Lung (tissue), 12 donors: ENCODE results near the gene MAGI3. TPM values are rescaled to one million over a fixed set of nuclear protein-coding genes. Genes with fewer than 3 reads are reported as not detected.

Source experiments
- ATAC-seq: fragments of 200-7000 bp; cut with Tn5 transposase; one replicate; pipeline ENCODE4 v1.9.1; 2020; ENCODE audit warnings: moderate number of reproducible peaks; ENCODE audit not compliant: insufficient read depth, low FRiP score
- DNase-seq, 3 donors: peaks; one replicate each; pipeline ENCODE4 v3.0.0-alpha.2; 2013 to 2017
- H3K27ac ChIP-seq, 2 donors: one replicate each; pipeline ENCODE4 v1.5.1; 2013; ENCODE audit warnings: mild to moderate bottlenecking in 2 of 2, moderate library complexity in 2 of 2, control low read depth in 1 of 2, inconsistent platforms in 1 of 2, low read depth in 1 of 2, low read length in 1 of 2
- H3K27me3 ChIP-seq, 3 donors: one replicate each; pipeline ENCODE4 v1.5.1; 2013; ENCODE audit warnings: low read length in 2 of 3; ENCODE audit not compliant: control insufficient read depth in 3 of 3, insufficient read depth in 3 of 3
- H3K36me3 ChIP-seq, 4 donors: one replicate each; pipeline ENCODE4 v1.5.1; 2013; ENCODE audit warnings: low read length in 4 of 4, mild to moderate bottlenecking in 1 of 4, moderate library complexity in 1 of 4; ENCODE audit not compliant: control insufficient read depth in 4 of 4, insufficient read depth in 4 of 4
- H3K4me1 ChIP-seq, 5 donors: one replicate each; pipeline ENCODE4 v1.5.1; 2013; ENCODE audit warnings: low read length in 5 of 5, mild to moderate bottlenecking in 2 of 5, moderate library complexity in 1 of 5; ENCODE audit not compliant: control insufficient read depth in 5 of 5, insufficient read depth in 5 of 5
- H3K4me3 ChIP-seq: one replicate; pipeline ENCODE4 v1.5.1; 2013; ENCODE audit warnings: mild to moderate bottlenecking, control low read depth, moderate library complexity
- H3K9ac ChIP-seq, 2 donors: one replicate each; pipeline ENCODE4 v1.5.1; 2013; ENCODE audit warnings: low read length in 2 of 2, control low read depth in 1 of 2; ENCODE audit not compliant: insufficient read depth in 1 of 2
- H3K9me3 ChIP-seq, 4 donors: one replicate each; pipeline ENCODE4 v1.5.1; 2013; ENCODE audit warnings: low read length in 3 of 4, mild to moderate bottlenecking in 1 of 4, moderate library complexity in 1 of 4; ENCODE audit not compliant: control insufficient read depth in 4 of 4, insufficient read depth in 3 of 4
- WGBS, 2 donors: extraction: QIAGEN DNeasy Blood & Tissue Kit; methylation state at CpG; one replicate each; pipeline ENCODE4 v1.1.7; 2013; 5-methylcytosine and 5-hydroxymethylcytosine counted together
- polyA plus RNA-seq, 2 donors: library from polyadenylated mRNA; stranded (reverse); fragments of 200-250 nt; gene quantifications; one replicate each; pipeline ENCODE4 v1.2.1, GENCODE V29; 2013
- total RNA-seq, 2 donors: library from RNA; depleted of rRNA in 1 of 2; stranded (reverse); fragments of >200 nt in 1 of 2; gene quantifications; one replicate each; pipeline ENCODE4 v1.2.1, GENCODE V29; 2014 to 2021
- TF ChIP-seq, protein P1 (sequence below): IDR thresholded peaks from 2 replicates; pipeline ENCODE4 v1.5.1; 2012; ENCODE audit warnings: mild to moderate bottlenecking; ENCODE audit errors: control extremely low read depth, extremely low read depth
- donor health status: control.
- donor health status: control.
- donor health status: Bipolar disorder and iron deficiency.
- donor health status: healthy.
- donor health status: DM: yes; HTN: yes; CAD: no.

The MAGI3 gene
- total and polyA plus RNA-seq, 4 donors = 7.5 to 137 (median 35.5) TPM

DNA sequence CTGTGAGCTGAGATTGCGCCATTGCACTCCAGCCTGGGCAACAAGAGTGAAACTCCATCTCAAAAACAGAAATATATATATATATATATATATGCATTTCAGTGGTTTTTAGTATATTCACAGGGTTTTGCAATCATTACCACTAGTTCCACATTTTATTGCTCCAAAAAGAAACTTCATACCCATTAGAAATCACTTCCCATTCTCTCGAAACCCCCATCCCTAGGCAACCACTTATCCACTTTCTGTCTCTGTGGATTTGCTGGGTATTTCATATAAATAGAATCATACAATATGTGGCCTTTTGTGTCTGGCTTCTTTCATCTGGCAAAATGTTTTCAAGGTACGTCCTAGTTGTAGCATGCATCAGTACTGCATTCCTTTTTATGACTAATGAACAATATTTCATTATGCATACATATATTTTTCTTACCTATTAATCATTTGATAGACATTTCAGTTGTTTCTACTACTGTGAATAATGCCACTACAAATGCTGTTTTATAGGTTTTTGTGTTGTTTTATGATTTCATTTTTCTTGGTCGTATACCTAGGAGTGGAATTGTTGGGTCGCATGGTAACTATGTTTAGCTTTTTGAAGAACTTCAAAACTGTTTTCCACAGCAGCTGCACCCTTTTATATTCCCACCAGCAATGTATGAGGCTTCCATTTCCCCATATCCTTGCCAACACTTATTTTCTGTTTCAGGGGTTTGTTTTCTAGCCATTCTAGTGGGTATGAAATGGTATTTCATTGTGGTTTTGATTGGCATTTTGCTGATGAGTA is 273.0 kb downstream of the MAGI3 start:
- TF ChIP-seq, protein P1, sequence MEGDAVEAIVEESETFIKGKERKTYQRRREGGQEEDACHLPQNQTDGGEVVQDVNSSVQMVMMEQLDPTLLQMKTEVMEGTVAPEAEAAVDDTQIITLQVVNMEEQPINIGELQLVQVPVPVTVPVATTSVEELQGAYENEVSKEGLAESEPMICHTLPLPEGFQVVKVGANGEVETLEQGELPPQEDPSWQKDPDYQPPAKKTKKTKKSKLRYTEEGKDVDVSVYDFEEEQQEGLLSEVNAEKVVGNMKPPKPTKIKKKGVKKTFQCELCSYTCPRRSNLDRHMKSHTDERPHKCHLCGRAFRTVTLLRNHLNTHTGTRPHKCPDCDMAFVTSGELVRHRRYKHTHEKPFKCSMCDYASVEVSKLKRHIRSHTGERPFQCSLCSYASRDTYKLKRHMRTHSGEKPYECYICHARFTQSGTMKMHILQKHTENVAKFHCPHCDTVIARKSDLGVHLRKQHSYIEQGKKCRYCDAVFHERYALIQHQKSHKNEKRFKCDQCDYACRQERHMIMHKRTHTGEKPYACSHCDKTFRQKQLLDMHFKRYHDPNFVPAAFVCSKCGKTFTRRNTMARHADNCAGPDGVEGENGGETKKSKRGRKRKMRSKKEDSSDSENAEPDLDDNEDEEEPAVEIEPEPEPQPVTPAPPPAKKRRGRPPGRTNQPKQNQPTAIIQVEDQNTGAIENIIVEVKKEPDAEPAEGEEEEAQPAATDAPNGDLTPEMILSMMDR = no peak
- ATAC-seq (no peak), DNase-seq (no peak)
- no peak overlapping the region for H3K27ac ChIP-seq
- H3K27me3 ChIP-seq = no peaks in the 10 kb centered on the region
- no peak overlapping the region for H3K9ac ChIP-seq
- no peak overlapping the region for H3K4me3 ChIP-seq
- peaks cover 0 to 8% (median 2%) of the 10 kb centered on the region in 4 donors for H3K36me3 ChIP-seq
- 73 to 86% methylated on average over 5 of the region's 5 CpGs for WGBS, 2 donors
- H3K9me3 ChIP-seq = no peaks in the 10 kb centered on the region
- H3K4me1 ChIP-seq = peaks cover 0 to 2% (median 0%) of the 10 kb centered on the region in 5 donors

DNA sequence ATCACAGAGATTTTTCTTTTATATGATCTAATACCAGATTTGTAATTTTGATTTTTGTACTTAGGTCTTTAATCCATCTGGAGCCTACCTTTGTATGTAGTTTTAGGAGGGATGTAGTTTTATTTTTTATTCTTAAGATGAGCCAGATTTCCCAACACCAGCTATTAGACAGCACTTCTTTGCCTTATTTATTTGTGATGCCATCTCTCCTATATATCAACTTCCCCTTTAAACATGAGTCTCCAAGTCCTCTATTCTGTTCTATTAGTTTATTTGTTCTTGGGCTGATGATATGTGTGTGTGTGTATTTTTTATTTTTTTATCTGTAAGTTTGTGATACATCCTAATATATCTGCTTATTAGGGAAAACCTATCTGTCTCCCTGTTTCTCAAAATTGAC is 274.8 kb downstream of the MAGI3 start:
- no peak overlapping the region for H3K4me3 ChIP-seq
- no peaks in the 10 kb centered on the region for H3K27me3 ChIP-seq
- DNase-seq (no peak), ATAC-seq (no peak)
- H3K27ac ChIP-seq = no peak overlapping the region
- no peak overlapping the region for H3K9ac ChIP-seq
- peaks cover 0 to 2% (median 0%) of the 10 kb centered on the region in 5 donors for H3K4me1 ChIP-seq
- TF ChIP-seq, protein P1 = no peak
- H3K9me3 ChIP-seq = no peaks in the 10 kb centered on the region
- H3K36me3 ChIP-seq = peaks cover 0 to 12% (median 1%) of the 10 kb centered on the region in 4 donors

DNA sequence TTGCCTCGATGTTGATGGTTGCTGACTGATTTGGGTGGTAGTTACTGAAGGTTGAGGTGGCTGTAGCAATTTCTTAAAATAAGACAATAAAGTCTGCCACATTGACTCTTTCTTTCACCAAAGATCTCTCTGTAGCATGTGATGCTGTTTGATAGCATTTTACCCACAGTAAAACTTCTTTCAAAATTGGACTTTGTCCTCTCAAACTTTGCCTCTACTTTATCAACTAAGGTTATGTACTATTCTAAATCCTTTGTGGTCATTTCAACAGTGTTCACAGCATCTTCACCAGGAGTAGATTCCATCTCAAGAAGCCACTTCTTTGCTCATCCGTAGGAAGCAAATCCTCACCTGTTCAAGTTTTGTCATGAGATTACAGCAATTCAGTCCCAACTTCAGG is 275.8 kb downstream of the MAGI3 start:
- ATAC-seq = no peak
- Histone ChIP-seq H3K4me3 (no peak overlapping the region), H3K9me3 (no peaks in the 10 kb centered on the region), H3K4me1 (peaks cover 0 to 2% (median 0%) of the 10 kb centered on the region in 5 donors), H3K9ac (no peak overlapping the region), H3K27me3 (no peaks in the 10 kb centered on the region), H3K36me3 (peaks cover 0 to 12% (median 1%) of the 10 kb centered on the region in 4 donors), H3K27ac (no peak overlapping the region)
- TF ChIP-seq, protein P1 = no peak
- no peak for DNase-seq
- 88 to 98% methylated on average over 2 of the region's 2 CpGs for WGBS, 2 donors
